GM12892 (cell line): Measurements from ENCODE around the gene SATB2.

Experiments
- POLR2A ChIP-seq: IDR thresholded peaks from 2 replicates; pipeline ENCODE4 v1.6.1; 2011; ENCODE audit warnings: low read depth, low read length, control low read depth
- POLR2AphosphoS5 ChIP-seq: IDR thresholded peaks from 2 replicates; pipeline ENCODE4 v1.6.1; 2011; ENCODE audit warnings: low read depth, low read length, control low read depth

DNA sequence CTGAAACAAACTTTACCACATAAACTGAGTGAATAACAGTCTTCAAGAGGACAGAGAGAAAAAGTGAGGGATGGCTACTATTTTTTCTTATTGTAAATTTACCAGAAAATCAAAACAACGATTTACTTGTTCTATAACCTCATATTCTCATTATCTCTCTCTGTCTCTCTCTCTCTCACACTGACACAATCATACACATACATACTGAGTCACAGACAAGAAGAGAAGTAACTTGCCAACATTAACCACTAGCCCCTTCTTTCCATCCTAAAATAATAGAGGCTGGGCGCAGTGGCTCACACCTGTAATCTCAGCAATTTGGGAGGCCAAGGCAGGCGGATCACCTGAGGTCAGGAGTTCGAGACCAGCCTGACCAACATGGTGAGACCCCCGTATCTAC, 18.2 kb downstream of the SATB2 start:
- TF ChIP-seq POLR2AphosphoS5, result no peak
- TF ChIP-seq POLR2A, result no peak
